ENCODE data around the gene NACC2. TPM values are rescaled to one million over a fixed set of nuclear protein-coding genes. Genes with fewer than 3 reads are reported as not detected.

NACC2 gene
- total RNA-seq, 1 experiment from 2014 or later, result 24.8 TPM

DNA sequence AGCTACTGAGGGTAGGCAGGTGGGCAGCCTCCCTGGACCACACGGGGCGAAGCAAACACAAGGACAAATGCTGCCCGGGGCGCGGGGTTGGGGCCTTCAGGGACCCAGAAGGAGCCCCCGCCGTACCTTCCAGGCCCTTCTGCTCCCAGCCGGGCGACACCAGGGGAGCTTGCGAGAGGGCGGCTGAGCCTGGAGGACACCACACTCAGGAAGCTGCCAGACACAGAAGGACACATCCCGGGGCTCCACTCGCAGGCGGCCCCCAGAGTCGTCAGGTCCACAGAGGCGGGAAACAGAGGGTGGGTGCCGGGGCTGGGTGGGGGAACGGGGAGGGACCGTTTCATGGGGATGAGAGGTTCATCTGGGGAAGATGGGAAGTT, 75.4 kb downstream of the NACC2 start:
- intact Hi-C loops (cut with micrococcal nuclease; ENCODE audit: unreplicated experiment), result no loop called here
- CTCF ChIA-PET, result interaction anchor here (0.7 kb wide), 1 partner anchor 8 kb away, joined by 7 read pairs; no protein-coding TSS in a partner anchor

DNA sequence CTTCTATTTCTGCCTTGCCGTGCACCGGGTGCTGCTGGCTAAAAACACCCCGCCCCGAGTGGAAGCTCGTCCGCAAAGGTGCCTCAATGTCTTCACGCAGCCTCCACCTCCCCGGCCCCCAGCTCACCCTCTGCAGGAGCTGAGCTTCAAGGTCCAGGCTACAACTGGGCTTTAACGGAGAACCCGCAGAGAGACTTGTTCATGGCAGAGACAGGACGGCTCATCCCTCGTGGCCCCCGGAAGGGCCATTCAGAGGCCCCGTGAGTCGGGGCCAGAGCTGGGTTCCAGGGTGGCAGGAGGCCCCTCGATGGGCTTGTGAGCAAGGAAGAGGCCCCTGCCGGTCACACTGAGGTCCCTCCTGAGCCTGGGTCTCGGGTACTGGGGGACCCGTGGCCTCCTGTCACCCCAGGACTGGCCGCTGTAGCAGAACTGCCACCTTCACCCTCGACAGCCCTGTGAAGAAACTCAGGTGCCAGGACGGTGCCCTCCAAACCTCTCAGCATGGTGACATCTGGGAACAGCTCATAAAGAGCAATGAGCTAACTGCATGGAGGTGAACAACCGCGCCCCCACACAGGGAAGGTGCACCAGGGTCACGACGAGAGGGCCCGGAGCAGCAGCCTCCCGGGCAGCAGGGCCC, 75.9 kb downstream of the NACC2 start:
- Mint-ChIP-seq H3K9me3 (ENCODE audit: low read depth, unreplicated experiment) (peaks cover 2% of the 10 kb centered on the region), H3K4me1 (ENCODE audit: low read depth, unreplicated experiment) (no peaks in the 10 kb centered on the region), H3K27me3 (ENCODE audit: unreplicated experiment) (no peaks in the 10 kb centered on the region), H3K27ac (ENCODE audit: unreplicated experiment) (no peak overlapping the region), H3K4me3 (ENCODE audit: low read depth, unreplicated experiment) (no peak overlapping the region), H3K36me3 (ENCODE audit: insufficient read depth, unreplicated experiment) (no peaks in the 10 kb centered on the region)
- DNase-seq, result no peak
- TF ChIP-seq, protein P1, sequence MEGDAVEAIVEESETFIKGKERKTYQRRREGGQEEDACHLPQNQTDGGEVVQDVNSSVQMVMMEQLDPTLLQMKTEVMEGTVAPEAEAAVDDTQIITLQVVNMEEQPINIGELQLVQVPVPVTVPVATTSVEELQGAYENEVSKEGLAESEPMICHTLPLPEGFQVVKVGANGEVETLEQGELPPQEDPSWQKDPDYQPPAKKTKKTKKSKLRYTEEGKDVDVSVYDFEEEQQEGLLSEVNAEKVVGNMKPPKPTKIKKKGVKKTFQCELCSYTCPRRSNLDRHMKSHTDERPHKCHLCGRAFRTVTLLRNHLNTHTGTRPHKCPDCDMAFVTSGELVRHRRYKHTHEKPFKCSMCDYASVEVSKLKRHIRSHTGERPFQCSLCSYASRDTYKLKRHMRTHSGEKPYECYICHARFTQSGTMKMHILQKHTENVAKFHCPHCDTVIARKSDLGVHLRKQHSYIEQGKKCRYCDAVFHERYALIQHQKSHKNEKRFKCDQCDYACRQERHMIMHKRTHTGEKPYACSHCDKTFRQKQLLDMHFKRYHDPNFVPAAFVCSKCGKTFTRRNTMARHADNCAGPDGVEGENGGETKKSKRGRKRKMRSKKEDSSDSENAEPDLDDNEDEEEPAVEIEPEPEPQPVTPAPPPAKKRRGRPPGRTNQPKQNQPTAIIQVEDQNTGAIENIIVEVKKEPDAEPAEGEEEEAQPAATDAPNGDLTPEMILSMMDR (IDR thresholded peaks at IDR 0.05; ENCODE audit: unreplicated experiment), result no peak
- intact Hi-C loops (cut with micrococcal nuclease; ENCODE audit: unreplicated experiment), result no loop called here
- BruUV-seq (replicated peaks), result no TSS peak
- CTCF ChIA-PET, result interaction anchor here (0.7 kb wide), 1 partner anchor 8 kb away, joined by 7 read pairs; no protein-coding TSS in a partner anchor

More for the DNA sequence above, 75.4 kb downstream of the NACC2 start:
- Mint-ChIP-seq H3K36me3 (ENCODE audit: insufficient read depth, unreplicated experiment) (no peaks in the 10 kb centered on the region), H3K4me3 (ENCODE audit: low read depth, unreplicated experiment) (no peak overlapping the region), H3K27me3 (ENCODE audit: unreplicated experiment) (no peaks in the 10 kb centered on the region), H3K4me1 (ENCODE audit: low read depth, unreplicated experiment) (no peaks in the 10 kb centered on the region), H3K27ac (ENCODE audit: unreplicated experiment) (no peak overlapping the region), H3K9me3 (ENCODE audit: low read depth, unreplicated experiment) (peaks cover 2% of the 10 kb centered on the region)
- TF ChIP-seq, protein P1 (IDR thresholded peaks at IDR 0.05; ENCODE audit: unreplicated experiment), result no peak
- no peak for DNase-seq
- BruUV-seq (replicated peaks), result no TSS peak

DNA sequence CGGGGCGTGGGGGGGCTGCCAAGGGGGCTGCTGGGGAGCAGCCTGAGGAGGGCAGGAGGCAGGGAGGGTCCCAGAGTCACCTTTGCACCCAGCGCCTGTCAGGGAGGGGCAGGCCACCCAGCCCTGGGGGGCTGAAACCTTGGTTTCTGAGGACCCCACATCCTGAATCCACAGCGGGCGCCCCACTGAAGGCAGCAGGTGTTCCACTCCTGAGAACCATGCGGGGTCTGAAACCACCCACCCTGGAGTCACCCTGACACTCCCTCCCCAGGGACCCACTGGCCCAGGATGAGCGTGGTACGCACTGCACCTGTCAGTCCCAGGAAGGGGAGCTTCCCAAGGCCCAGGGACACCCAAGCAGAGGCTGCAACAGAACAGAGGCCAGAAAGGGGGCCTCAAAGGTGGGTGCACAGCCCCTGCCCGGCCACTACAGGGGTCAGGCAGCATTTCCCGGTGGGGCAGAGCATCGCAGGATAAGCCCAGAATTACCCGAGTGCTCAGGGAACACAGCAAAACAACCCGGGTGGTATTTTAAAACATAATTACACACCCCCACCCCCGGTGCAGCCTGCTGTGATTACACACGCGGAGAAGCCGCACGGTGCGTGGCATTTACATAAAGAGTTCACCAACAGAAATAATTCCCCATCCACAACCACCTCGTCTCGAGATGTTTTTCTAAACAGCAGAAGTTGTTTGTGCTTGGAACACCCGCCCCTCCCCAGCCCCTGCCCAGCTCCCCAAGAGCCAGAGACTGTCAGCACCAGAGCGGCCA, 76.6 kb downstream of the NACC2 start:
- H3K36me3 Mint-ChIP-seq (ENCODE audit: insufficient read depth, unreplicated experiment), result no peaks in the 10 kb centered on the region
- CTCF ChIA-PET, result no interaction called here
- no peaks in the 10 kb centered on the region for H3K4me1 Mint-ChIP-seq (ENCODE audit: low read depth, unreplicated experiment)
- DNase-seq, result no peak
- H3K27me3 Mint-ChIP-seq (ENCODE audit: unreplicated experiment), result no peaks in the 10 kb centered on the region
- no peak overlapping the region for H3K4me3 Mint-ChIP-seq (ENCODE audit: low read depth, unreplicated experiment)
- intact Hi-C loops (cut with micrococcal nuclease; ENCODE audit: unreplicated experiment), result no loop called here
- H3K9me3 Mint-ChIP-seq (ENCODE audit: low read depth, unreplicated experiment), result peaks cover 2% of the 10 kb centered on the region
- H3K27ac Mint-ChIP-seq (ENCODE audit: unreplicated experiment), result no peak overlapping the region
- TF ChIP-seq, protein P1 (IDR thresholded peaks at IDR 0.05; ENCODE audit: unreplicated experiment), result no peak
- no TSS peak for BruUV-seq (replicated peaks)

DNA sequence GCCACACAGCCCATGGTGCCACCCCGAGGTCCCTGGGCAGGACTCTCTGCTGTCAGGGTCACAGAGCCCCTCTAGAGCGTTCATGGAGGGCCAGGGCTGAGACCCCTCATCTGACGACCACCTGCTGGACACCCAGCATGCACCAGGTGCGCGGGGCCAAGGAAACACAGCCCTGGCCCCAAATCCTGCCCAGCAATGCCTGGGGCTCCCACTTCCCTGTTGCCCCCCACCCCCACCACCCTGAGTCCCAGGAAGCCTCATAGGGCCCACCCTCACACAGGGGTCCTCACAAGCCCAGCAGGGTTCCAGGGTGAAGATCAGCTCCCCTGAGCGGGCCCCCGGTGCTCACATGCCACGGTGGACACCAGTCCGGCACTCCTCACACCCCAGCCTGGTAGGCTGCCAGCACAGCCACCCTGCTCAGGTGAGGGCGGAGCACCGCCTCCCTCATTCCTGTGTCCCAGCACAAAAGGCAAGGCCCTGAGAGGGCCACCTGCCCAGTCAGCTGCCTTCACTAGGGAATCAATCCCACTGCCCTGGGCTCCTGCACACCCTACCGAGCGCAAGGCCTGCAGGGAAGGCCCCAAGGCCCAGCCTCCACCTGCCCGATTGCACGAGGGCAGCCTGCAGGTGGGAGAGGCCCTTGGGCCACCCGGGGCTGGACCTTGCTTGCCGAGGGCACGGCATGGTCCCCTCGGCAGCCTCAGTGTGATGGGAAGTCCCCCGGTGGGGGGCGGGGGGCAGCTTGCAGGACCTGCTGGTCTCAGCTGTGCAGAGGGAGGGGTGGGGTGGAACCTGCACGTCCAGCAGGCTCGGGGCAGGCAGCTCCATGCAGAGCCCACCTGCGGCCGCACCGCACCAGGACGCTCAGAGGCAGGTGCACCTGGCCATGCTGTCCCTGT, 77.5 kb downstream of the NACC2 start:
- Mint-ChIP-seq H3K4me3 (ENCODE audit: low read depth, unreplicated experiment) (no peak overlapping the region), H3K36me3 (ENCODE audit: insufficient read depth, unreplicated experiment) (no peaks in the 10 kb centered on the region), H3K9me3 (ENCODE audit: low read depth, unreplicated experiment) (no peaks in the 10 kb centered on the region), H3K4me1 (ENCODE audit: low read depth, unreplicated experiment) (no peaks in the 10 kb centered on the region), H3K27me3 (ENCODE audit: unreplicated experiment) (no peaks in the 10 kb centered on the region), H3K27ac (ENCODE audit: unreplicated experiment) (no peak overlapping the region)
- no peak for DNase-seq
- no TSS peak for BruUV-seq (replicated peaks)
- intact Hi-C loops (cut with micrococcal nuclease; ENCODE audit: unreplicated experiment), result no loop called here
- TF ChIP-seq, protein P1 (IDR thresholded peaks at IDR 0.05; ENCODE audit: unreplicated experiment), result no peak
- CTCF ChIA-PET, result interaction anchor here (0.6 kb wide), 1 partner anchor 54 kb away, joined by 3 read pairs; no protein-coding TSS in a partner anchor

All from Calu3 (cell line).